Choroid plexus epithelial cell (primary cell): ENCODE results near the gene PCLAF.

Experiments
- DNase-seq: peaks from one replicate; pipeline ENCODE4 v3.0.0-alpha.2; 2010; ENCODE audit warnings: low read depth
- H3K4me3 ChIP-seq: 2 replicates; pipeline ENCODE4 v1.5.1; 2011; ENCODE audit warnings: low read depth, mild to moderate bottlenecking, control low read depth, low read length, moderate library complexity
- TF ChIP-seq, protein P1 (sequence below): conservative IDR thresholded peaks from 2 replicates; pipeline ENCODE4 v1.5.1; 2011; ENCODE audit warnings: low read depth, mild to moderate bottlenecking, control low read depth, inconsistent platforms, low read length, moderate library complexity

The PCLAF gene

DNA sequence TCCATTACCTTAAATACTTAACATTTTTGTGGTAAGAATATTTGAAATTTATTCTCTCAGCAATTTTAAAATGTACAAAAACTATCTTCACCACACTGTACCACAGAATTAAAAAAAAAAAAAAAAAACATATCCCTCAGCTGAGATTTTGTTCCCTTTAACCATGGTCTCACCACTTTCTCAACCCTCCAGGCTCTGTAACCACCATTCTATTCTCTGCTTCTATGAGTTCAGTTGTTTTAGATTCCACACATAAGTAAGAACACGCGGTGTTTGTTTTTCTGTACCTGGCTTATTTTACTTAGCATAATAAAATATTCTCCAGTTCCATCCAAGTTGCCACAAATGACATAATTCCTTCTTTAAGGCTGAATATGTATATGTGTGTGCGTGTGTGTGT, 66.8 kb downstream of the PCLAF start:
- TF ChIP-seq, protein P1, sequence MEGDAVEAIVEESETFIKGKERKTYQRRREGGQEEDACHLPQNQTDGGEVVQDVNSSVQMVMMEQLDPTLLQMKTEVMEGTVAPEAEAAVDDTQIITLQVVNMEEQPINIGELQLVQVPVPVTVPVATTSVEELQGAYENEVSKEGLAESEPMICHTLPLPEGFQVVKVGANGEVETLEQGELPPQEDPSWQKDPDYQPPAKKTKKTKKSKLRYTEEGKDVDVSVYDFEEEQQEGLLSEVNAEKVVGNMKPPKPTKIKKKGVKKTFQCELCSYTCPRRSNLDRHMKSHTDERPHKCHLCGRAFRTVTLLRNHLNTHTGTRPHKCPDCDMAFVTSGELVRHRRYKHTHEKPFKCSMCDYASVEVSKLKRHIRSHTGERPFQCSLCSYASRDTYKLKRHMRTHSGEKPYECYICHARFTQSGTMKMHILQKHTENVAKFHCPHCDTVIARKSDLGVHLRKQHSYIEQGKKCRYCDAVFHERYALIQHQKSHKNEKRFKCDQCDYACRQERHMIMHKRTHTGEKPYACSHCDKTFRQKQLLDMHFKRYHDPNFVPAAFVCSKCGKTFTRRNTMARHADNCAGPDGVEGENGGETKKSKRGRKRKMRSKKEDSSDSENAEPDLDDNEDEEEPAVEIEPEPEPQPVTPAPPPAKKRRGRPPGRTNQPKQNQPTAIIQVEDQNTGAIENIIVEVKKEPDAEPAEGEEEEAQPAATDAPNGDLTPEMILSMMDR = no peak
- no peak overlapping the region for H3K4me3 ChIP-seq
- DNase-seq = peak; percentile 32
